Measurements from ENCODE around the gene OR12D1.
"Not testable (repeated sequence)": the region's sequence is repeated elsewhere in the genome, so short reads cannot be mapped to it uniquely, and the experiment has no call there.

Gene OR12D1

DNA sequence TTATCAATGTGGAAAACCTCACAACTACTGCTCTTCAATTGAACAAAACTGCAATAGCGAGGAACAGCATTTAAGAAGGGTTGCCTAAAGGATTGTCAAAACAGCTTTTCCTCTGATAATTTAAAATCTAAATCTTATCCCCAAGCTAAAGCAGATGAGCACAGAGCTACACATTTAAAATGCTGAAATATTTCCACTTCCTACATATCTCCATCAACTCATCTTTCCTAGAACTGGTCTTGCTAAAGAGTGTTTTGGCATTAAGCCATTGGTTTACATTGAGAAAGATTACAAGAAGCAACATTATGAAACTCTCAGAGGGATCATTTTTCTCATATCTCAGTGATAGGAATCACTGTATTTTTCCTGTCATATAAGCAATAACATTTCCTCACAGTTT lies 28.0 kb downstream of the OR12D1 start:
- DNase-seq (ENCODE audit: low spot score): no peak
- TF ChIP-seq, protein P1, sequence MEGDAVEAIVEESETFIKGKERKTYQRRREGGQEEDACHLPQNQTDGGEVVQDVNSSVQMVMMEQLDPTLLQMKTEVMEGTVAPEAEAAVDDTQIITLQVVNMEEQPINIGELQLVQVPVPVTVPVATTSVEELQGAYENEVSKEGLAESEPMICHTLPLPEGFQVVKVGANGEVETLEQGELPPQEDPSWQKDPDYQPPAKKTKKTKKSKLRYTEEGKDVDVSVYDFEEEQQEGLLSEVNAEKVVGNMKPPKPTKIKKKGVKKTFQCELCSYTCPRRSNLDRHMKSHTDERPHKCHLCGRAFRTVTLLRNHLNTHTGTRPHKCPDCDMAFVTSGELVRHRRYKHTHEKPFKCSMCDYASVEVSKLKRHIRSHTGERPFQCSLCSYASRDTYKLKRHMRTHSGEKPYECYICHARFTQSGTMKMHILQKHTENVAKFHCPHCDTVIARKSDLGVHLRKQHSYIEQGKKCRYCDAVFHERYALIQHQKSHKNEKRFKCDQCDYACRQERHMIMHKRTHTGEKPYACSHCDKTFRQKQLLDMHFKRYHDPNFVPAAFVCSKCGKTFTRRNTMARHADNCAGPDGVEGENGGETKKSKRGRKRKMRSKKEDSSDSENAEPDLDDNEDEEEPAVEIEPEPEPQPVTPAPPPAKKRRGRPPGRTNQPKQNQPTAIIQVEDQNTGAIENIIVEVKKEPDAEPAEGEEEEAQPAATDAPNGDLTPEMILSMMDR (IDR thresholded peaks at IDR 0.05; ENCODE audit: extremely low read depth, missing control alignments): no peak

DNA sequence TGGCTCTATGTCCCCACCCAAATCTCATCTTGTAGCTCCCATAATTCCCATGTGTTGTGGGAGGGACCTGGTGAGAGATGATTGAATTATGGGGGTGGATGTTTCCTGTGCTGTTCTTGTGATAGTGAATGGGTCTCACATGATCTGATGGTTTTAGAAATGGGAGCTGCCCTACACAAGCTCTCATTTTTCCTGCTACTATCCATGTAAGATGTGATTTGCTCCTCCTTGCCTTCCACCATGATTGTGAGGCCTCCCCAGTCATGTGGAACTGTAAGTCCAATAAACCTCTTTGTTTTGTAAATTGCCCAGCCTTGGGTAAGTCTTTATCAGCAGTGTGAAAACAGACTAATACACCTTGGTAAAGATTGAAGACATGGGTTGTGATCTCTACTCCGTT lies 29.3 kb downstream of the OR12D1 start:
- not testable (repeated sequence) for DNase-seq (ENCODE audit: low spot score)

DNA sequence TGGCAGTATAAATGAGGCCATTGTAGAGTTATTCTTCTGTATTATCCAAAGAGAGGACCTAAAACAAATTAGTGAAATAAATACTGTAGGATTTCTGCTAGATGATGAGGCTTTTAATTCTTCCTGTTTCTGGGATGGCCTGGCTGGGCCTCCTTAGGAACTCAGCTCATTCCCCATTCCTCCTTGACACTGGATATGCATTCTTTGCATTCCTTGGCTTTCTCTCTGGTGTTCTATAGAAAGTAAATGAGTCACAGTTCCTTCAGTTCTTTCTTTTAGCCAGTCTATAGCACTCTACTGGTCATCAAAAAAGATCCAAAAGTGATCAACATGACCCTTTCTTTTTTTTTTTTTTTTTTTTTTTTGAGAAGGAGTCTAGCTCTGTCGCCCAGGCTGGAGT lies 32.9 kb downstream of the OR12D1 start:
- TF ChIP-seq, protein P1 (IDR thresholded peaks at IDR 0.05; ENCODE audit: extremely low read depth, missing control alignments): no peak
- DNase-seq (ENCODE audit: low spot score): no peak

DNA sequence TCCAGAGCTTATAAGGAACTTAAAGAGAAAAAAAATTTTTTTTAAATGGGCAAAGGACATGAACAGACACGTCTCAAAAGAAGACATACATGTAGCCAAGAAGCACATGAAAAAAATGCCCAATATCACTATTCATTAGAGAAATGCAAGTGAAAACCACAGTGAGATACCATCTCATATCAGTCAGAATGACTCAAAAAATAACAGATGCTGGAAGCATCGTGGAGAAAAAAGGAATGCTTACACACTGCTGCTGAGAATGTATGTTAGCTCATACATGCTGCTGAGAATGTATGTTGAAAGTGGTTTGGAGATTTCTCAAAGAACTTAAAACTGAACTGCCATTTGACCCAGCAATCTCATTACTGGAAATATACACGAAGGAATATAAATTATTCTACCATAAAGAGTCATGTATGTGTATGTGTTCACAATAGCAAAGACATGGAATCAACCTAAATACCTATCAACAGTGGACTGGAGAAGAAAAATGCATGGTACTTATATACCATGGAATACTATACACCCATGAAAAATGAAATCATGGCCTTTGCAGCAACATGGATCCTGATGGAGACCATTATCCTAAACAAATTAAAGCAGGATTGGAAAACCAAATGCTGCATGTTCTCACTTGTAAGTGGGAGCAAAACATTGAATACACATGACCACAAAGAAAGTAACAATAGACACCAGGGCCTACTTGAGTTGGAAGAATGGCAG lies 36.9 kb downstream of the OR12D1 start:
- TF ChIP-seq, protein P1 (IDR thresholded peaks at IDR 0.05; ENCODE audit: extremely low read depth, missing control alignments): no peak
- no peak for DNase-seq (ENCODE audit: low spot score)

DNA sequence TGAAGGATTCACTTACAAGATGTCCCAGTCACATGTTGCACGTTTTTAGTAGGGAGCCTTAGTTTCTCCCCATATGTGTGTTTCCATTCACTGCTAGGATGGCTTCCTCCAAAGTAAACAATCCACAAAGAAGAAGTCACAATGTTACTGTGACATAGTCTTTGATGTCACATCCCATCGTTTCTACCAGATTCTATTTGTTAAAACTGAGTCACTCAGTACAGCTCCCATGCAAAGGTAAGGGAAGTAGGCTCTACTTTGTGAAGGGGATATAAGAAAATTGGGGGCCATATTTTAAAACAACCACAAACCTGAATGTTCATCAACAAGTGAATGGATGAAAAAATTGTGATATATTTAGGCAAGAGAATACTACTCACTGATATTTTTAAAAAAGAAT lies 42.2 kb downstream of the OR12D1 start, which contains the start of the genes OR11A1 and OR2H1:
Gene OR11A1, minus strand, starts transcription at position 101 of the 400 bp plus-strand sequence. CDS start 29,430 bp downstream, outside the sequence.
Gene OR2H1, plus strand, starts transcription at position 185 of the 400 bp plus-strand sequence. CDS start 4,615 bp downstream, outside the sequence.
- TF ChIP-seq, protein P1 (IDR thresholded peaks at IDR 0.05; ENCODE audit: extremely low read depth, missing control alignments): no peak
- no peak for DNase-seq (ENCODE audit: low spot score)

DNA sequence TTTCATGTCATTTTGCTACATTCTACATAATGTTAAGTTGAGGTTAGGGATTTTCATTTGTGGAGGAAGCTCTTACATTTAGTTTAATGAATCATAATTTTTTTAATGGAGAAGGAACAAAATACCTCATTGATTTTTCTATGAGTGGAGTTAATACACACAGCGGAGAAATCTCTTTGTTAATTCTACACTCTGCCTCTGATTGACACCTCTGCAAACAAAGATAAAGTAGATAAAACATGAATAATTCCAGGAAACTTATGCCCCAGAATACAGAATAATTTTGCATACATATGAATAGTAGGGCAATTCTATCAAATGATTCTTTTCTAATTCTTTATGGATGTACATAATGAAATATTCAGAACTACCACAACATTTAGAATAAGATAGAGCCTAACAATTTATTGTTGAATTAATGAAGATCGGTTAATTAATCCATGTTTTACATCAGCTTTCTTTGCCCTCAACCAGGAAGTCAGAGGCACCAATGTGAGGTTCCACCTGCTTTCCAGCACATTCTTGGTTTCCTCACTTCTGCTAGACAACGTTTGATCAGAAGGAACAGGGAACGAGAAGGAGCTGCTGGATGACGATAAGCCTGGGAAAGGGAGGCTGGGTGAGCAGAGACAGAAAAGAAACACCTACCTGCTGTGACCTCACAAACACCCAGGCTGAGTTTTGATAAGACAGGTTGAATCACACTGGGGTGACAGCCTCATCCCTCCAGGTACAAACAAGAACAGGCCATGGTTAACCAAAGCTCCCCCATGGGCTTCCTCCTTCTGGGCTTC lies 46.5 kb downstream of the OR12D1 start:
- DNase-seq (ENCODE audit: low spot score): no peak
- TF ChIP-seq, protein P1 (IDR thresholded peaks at IDR 0.05; ENCODE audit: extremely low read depth, missing control alignments): no peak

DNA sequence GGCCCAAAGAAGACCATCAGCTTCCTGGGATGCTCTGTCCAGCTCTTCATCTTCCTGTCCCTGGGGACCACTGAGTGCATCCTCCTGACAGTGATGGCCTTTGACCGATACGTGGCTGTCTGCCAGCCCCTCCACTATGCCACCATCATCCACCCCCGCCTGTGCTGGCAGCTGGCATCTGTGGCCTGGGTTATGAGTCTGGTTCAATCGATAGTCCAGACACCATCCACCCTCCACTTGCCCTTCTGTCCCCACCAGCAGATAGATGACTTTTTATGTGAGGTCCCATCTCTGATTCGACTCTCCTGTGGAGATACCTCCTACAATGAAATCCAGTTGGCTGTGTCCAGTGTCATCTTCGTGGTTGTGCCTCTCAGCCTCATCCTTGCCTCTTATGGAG lies 47.3 kb downstream of the OR12D1 start:
- no peak for DNase-seq (ENCODE audit: low spot score)
- TF ChIP-seq, protein P1 (IDR thresholded peaks at IDR 0.05; ENCODE audit: extremely low read depth, missing control alignments): no peak

Data from GM20000 (cell line).